ENCODE measurements around the gene LY6G5B. TPM values are rescaled to one million over a fixed set of nuclear protein-coding genes. Genes with fewer than 3 reads are reported as not detected.

Gene LY6G5B
- total and polyA plus RNA-seq, 2 of the 4 experiments (the other 2 are of a cell fraction) = 2.2 to 13.6 TPM

GRCh38 chr6:31719001-31719400, 49.2 kb downstream of the LY6G5B start:
- H2AFZ ChIP-seq (replicated peaks; ENCODE audit: low read length, poor library complexity) = no peak overlapping the region
- no peak overlapping the region for H3K56ac ChIP-seq (ENCODE audit: extremely low read depth, insufficient read depth, low read length)
- no peak overlapping the region for H2BK120ac ChIP-seq (ENCODE audit: low read depth, low read length)
- TF ChIP-seq USF2 (IDR thresholded peaks at IDR 0.05; ENCODE audit: low read depth, low read length) (no peak), MXI1 (IDR thresholded peaks at IDR 0.05; ENCODE audit: borderline replicate concordance, low read depth, low read length) (no peak), CEBPB (IDR thresholded peaks at IDR 0.05; ENCODE audit: low read depth, low read length) (no peak), RAD21 (IDR thresholded peaks at IDR 0.05; ENCODE audit: low read length) (no peak), MAFK (IDR thresholded peaks at IDR 0.05; ENCODE audit: low read depth, low read length) (no peak), BHLHE40 (IDR thresholded peaks at IDR 0.05; ENCODE audit: low read depth, low read length) (no peak)
- H3K4me1 ChIP-seq (ENCODE audit: control insufficient read depth, insufficient read depth, low read length) = no peaks in the 10 kb centered on the region
- no TSS peak for BruUV-seq (replicated peaks)
- H3K9ac ChIP-seq (ENCODE audit: low read depth, low read length) = no peak overlapping the region
- H3K14ac ChIP-seq (replicated peaks; ENCODE audit: low read depth, low read length) = no peak overlapping the region
- no peak overlapping the region for H3K4ac ChIP-seq (ENCODE audit: low read depth, low read length)
- H3K18ac ChIP-seq (ENCODE audit: low read depth, low read length) = no peak overlapping the region
- no peaks in the 10 kb centered on the region for H3K36me3 ChIP-seq (ENCODE audit: control insufficient read depth, insufficient read depth, low read length)
- peaks cover 11% of the 10 kb centered on the region for H3K27me3 ChIP-seq (ENCODE audit: control insufficient read depth, insufficient read depth, low read length)
- dilution Hi-C loops (cut with HindIII; ENCODE audit: low sequenced_read_pairs, unreplicated experiment) = no loop called here
- no peak overlapping the region for H4K5ac ChIP-seq (ENCODE audit: low read depth, low read length)
- H2AK9ac ChIP-seq (replicated peaks; ENCODE audit: low read depth, low read length, poor library complexity) = peak overlapping the region; percentile 50
- H3K9me1 ChIP-seq (ENCODE audit: insufficient read depth, low read length) = peaks cover 4% of the 10 kb centered on the region; the same call in 1 of the 2 replicates
- no CpG with 5 or more reads among the region's 6 CpGs for WGBS, 2 experiments (ENCODE audit: extremely low coverage in 2 of 2, insufficient read length in 1 of 2)
- H3K23ac ChIP-seq (ENCODE audit: low read depth, low read length) = no peak overlapping the region
- no peak for ATAC-seq (ENCODE audit: low read depth)
- no peak overlapping the region for H2BK20ac ChIP-seq (ENCODE audit: low read depth, low read length)
- H2BK15ac ChIP-seq (ENCODE audit: low read depth, low read length) = no peak overlapping the region
- no peak overlapping the region for H2BK5ac ChIP-seq (ENCODE audit: low read depth, low read length, poor library complexity, severe bottlenecking)
- no peak overlapping the region for H3K4me2 ChIP-seq (ENCODE audit: low read depth, low read length)
- H4K91ac ChIP-seq (ENCODE audit: insufficient read depth, low read depth, low read length) = no peak overlapping the region
- no peaks in the 10 kb centered on the region for H4K20me1 ChIP-seq (ENCODE audit: insufficient read depth, low read length)
- no peak overlapping the region for H3K27ac ChIP-seq (ENCODE audit: insufficient read depth, low read length)
- ChIA-PET CTCF (no interaction called here), POLR2A (ENCODE audit: unreplicated experiment) (no interaction called here)
- no peak overlapping the region for H2AK5ac ChIP-seq (ENCODE audit: low read depth, low read length)
- H3K4me3 ChIP-seq (ENCODE audit: insufficient read depth, low read depth, low read length) = no peak overlapping the region
- no peaks in the 10 kb centered on the region for H3K79me1 ChIP-seq (ENCODE audit: low read depth in 1 of 2, low read length in 2 of 2)
- no peak overlapping the region for H4K8ac ChIP-seq (ENCODE audit: low read depth in 2 of 2, low read length in 2 of 2)
- no peaks in the 10 kb centered on the region for H3K9me3 ChIP-seq (ENCODE audit: control insufficient read depth, insufficient read depth, low read length)
- in situ Hi-C loops (cut with MboI; ENCODE audit: low sequenced_read_pairs) = no loop called here
- no peak for DNase-seq
- intact Hi-C loops (cut with micrococcal nuclease) = no loop called here

All from IMR-90 (cell line).